Glutamatergic neuron (in vitro differentiated cells): Measurements from ENCODE around the gene MVB12B. TPM values are rescaled to one million over a fixed set of nuclear protein-coding genes. Genes with fewer than 3 reads are reported as not detected.

ENCODE experiments used
- DNase-seq: peaks from one replicate; pipeline ENCODE4 v3.0.0; 2022
- H3K27ac Mint-ChIP-seq: one replicate; pipeline ENCODE4 v1.8.0; 2020; ENCODE audit warnings: mild to moderate bottlenecking, mixed read lengths, inconsistent platforms; ENCODE audit not compliant: unreplicated experiment
- H3K27me3 Mint-ChIP-seq: one replicate; pipeline ENCODE4 v1.8.0; 2020; ENCODE audit warnings: mild to moderate bottlenecking, moderate library complexity, mixed read lengths, inconsistent platforms; ENCODE audit not compliant: unreplicated experiment
- H3K36me3 Mint-ChIP-seq: one replicate; pipeline ENCODE4 v1.8.0; 2020; ENCODE audit warnings: mild to moderate bottlenecking, mixed read lengths, inconsistent platforms; ENCODE audit not compliant: unreplicated experiment
- H3K4me1 Mint-ChIP-seq: one replicate; pipeline ENCODE4 v1.8.0; 2020; ENCODE audit warnings: mild to moderate bottlenecking, low read depth, mixed read lengths, inconsistent platforms; ENCODE audit not compliant: unreplicated experiment
- H3K4me3 Mint-ChIP-seq: one replicate; pipeline ENCODE4 v1.8.0; 2020; ENCODE audit warnings: mild to moderate bottlenecking, mixed read lengths, inconsistent platforms; ENCODE audit not compliant: unreplicated experiment
- H3K9me3 Mint-ChIP-seq: one replicate; pipeline ENCODE4 v1.8.0; 2020; ENCODE audit warnings: mild to moderate bottlenecking, moderate library complexity, mixed read lengths, inconsistent platforms; ENCODE audit not compliant: unreplicated experiment
- CTCF ChIP-seq: fragments of 200-600 bp; sonication (generic); IDR thresholded peaks from one replicate; pipeline ENCODE4 v1.5.0; 2021; ENCODE audit not compliant: partially characterized antibody, unreplicated experiment
- total RNA-seq: library from RNA; stranded (reverse); fragmentation: NEBNext Ultra II Directional; extraction: Animal tissue kit (Norgen Biotek cat#: 25700); gene quantifications from one replicate; pipeline ENCODE4 v1.2.1, GENCODE V29; 2021; ENCODE audit not compliant: unreplicated experiment

The MVB12B gene
- total RNA-seq, 1 donor from 2014 or later: 41.1 TPM

GRCh38 chr9:126486276-126486675, 159.6 kb downstream of the MVB12B start:
- Mint-ChIP-seq H3K27ac (no peak overlapping the region), H3K9me3 (peaks cover 2% of the 10 kb centered on the region), H3K4me1 (peaks cover 5% of the 10 kb centered on the region), H3K4me3 (no peak overlapping the region), H3K27me3 (peaks cover 5% of the 10 kb centered on the region), H3K36me3 (peaks cover 5% of the 10 kb centered on the region)
- DNase-seq: no peak
- TF ChIP-seq CTCF: no peak

- no peak for TF ChIP-seq CTCF
- peaks cover 2% of the 10 kb centered on the region for H3K9me3 Mint-ChIP-seq
- peaks cover 5% of the 10 kb centered on the region for H3K36me3 Mint-ChIP-seq
These were observed 161.2 kb downstream of the MVB12B start for GRCh38 chr9:126487856-126488255.

GRCh38 chr9:126488310-126488709, 161.7 kb downstream of the MVB12B start:
- TF ChIP-seq CTCF: no peak
- Mint-ChIP-seq H3K9me3 (no peaks in the 10 kb centered on the region), H3K4me1 (peaks cover 3% of the 10 kb centered on the region), H3K27me3 (peaks cover 5% of the 10 kb centered on the region), H3K36me3 (peaks cover 5% of the 10 kb centered on the region), H3K27ac (no peak overlapping the region), H3K4me3 (no peak overlapping the region)
- no peak for DNase-seq

More at GRCh38 chr9:126487856-126488255, 161.2 kb downstream of the MVB12B start:
- no peak for DNase-seq
- Mint-ChIP-seq H3K4me1 (peaks cover 3% of the 10 kb centered on the region), H3K27me3 (peaks cover 5% of the 10 kb centered on the region), H3K4me3 (no peak overlapping the region), H3K27ac (no peak overlapping the region)

GRCh38 chr9:126488881-126489404, 162.3 kb downstream of the MVB12B start:
- no peaks in the 10 kb centered on the region for H3K9me3 Mint-ChIP-seq
- TF ChIP-seq CTCF: no peak
- no peak overlapping the region for H3K4me3 Mint-ChIP-seq
- peaks cover 3% of the 10 kb centered on the region for H3K36me3 Mint-ChIP-seq
- no peak overlapping the region for H3K27ac Mint-ChIP-seq
- no peak for DNase-seq
- H3K4me1 Mint-ChIP-seq: peaks cover 2% of the 10 kb centered on the region
- peaks cover 3% of the 10 kb centered on the region for H3K27me3 Mint-ChIP-seq

- no peak overlapping the region for H3K27ac Mint-ChIP-seq
- H3K36me3 Mint-ChIP-seq: no peaks in the 10 kb centered on the region
- no peaks in the 10 kb centered on the region for H3K4me1 Mint-ChIP-seq
- H3K27me3 Mint-ChIP-seq: no peaks in the 10 kb centered on the region
- no peaks in the 10 kb centered on the region for H3K9me3 Mint-ChIP-seq
- no peak overlapping the region for H3K4me3 Mint-ChIP-seq
- TF ChIP-seq CTCF: no peak
- no peak for DNase-seq
These were observed 163.1 kb downstream of the MVB12B start for GRCh38 chr9:126489581-126490213.
